ENCODE results near the gene THOC6.

THOC6 gene

DNA sequence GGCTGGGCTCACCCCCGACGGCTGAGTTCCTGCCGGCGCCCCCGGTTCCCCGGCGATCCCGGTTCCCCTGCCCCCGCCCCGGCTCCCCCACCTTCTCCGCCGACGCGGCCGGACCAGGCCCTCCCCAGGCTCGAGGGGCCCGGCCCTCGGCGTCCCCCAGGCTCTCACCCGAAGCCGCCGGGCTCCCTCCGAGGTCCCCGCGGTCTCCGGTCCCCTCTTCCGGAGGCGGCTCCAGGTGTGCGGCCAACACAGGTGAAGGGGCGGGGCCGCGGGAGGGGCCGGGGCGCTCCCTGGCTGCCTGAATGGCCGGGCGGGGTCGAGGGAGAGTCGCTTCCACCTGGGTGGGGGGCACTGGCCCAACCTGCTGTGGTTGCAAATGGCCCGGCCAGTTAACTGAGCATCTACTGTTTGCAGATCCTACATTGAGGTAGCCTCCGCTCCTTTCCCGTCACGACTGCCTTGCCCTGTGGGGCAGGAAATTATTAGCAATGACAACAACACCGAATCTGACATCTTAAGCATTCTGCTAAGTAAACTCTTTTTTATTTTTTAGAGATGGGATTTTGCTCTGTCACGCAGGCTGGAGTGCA, 13.0 kb downstream of the THOC6 start, which contains the start of gene BICDL2:
TSS of gene BICDL2 (minus strand) at position 219 of the 590 bp plus-strand sequence. CDS start 1,448 bp downstream, outside the sequence.
- no peak for DNase-seq (ENCODE audit: low read depth)
- TF ChIP-seq CTCF (IDR thresholded peaks at IDR 0.05; ENCODE audit: low read depth, low read length, missing control alignments) = no peak
- in situ Hi-C loops (cut with HindIII; ENCODE audit: low sequenced_read_pairs) = no loop called here
- no peak within 1 kb of the TSS for H3K4me3 ChIP-seq (ENCODE audit: low read depth, low read length)

GRCh38 chr16:3038256-3038655, 14.4 kb downstream of the THOC6 start:
- no peak for DNase-seq (ENCODE audit: low read depth)
- TF ChIP-seq CTCF (IDR thresholded peaks at IDR 0.05; ENCODE audit: low read depth, low read length, missing control alignments) = no peak
- in situ Hi-C loops (cut with HindIII; ENCODE audit: low sequenced_read_pairs) = no loop called here
- H3K4me3 ChIP-seq (ENCODE audit: low read depth, low read length) = no peak overlapping the region

DNA sequence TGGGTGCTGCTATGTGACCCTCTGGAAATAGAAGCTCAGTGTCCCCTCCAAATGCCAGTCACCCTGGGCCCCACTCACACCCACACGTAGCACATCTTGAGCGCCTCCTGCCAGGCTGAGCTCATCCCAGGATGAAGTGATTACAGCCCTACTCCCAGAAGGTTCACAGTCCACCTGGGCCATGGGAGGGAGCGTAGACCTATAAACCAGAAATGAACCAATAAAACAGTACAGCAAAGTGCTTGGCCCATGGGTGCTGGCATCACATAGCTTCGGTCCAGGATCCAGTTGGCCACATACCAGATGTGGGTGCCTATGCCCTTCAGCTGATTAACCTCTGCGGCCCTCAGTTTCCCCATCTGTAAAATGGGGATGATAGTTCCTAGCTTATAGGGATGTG, 15.1 kb downstream of the THOC6 start:
- in situ Hi-C loops (cut with HindIII; ENCODE audit: low sequenced_read_pairs) = no loop called here
- DNase-seq (ENCODE audit: low read depth) = no peak
- no peak overlapping the region for H3K4me3 ChIP-seq (ENCODE audit: low read depth, low read length)
- TF ChIP-seq CTCF (IDR thresholded peaks at IDR 0.05; ENCODE audit: low read depth, low read length, missing control alignments) = no peak

- no peak for TF ChIP-seq CTCF (IDR thresholded peaks at IDR 0.05; ENCODE audit: low read depth, low read length, missing control alignments)
- DNase-seq (ENCODE audit: low read depth) = no peak
- in situ Hi-C loops (cut with HindIII; ENCODE audit: low sequenced_read_pairs) = no loop called here
Observed at GRCh38 chr16:3042376-3042775, 18.5 kb downstream of the THOC6 start.

GRCh38 chr16:3044708-3045107, 20.9 kb downstream of the THOC6 start:
- no peak overlapping the region for H3K4me3 ChIP-seq (ENCODE audit: low read depth, low read length)
- in situ Hi-C loops (cut with HindIII; ENCODE audit: low sequenced_read_pairs) = loop anchor here (5.0 kb wide), 1 partner anchor 83 kb away; no protein-coding TSS in a partner anchor
- no peak for TF ChIP-seq CTCF (IDR thresholded peaks at IDR 0.05; ENCODE audit: low read depth, low read length, missing control alignments)
- DNase-seq (ENCODE audit: low read depth) = no peak

More at GRCh38 chr16:3042376-3042775, 18.5 kb downstream of the THOC6 start:
- H3K4me3 ChIP-seq (ENCODE audit: low read depth, low read length) = no peak overlapping the region

GRCh38 chr16:3045758-3046640, 22.2 kb downstream of the THOC6 start, which contains the start of gene MMP25:
Gene MMP25 (plus strand): TSS chr16:3046561. CDS start chr16:3046918, 357 bp downstream.
- in situ Hi-C loops (cut with HindIII; ENCODE audit: low sequenced_read_pairs) = loop anchor here (5.0 kb wide), 1 partner anchor 81 kb away; no protein-coding TSS in a partner anchor
- TF ChIP-seq CTCF (IDR thresholded peaks at IDR 0.05; ENCODE audit: low read depth, low read length, missing control alignments) = no peak
- no peak for DNase-seq (ENCODE audit: low read depth)
- peak within 1 kb of the TSS; percentile 39 for H3K4me3 ChIP-seq (ENCODE audit: low read depth, low read length)

Measured in astrocyte of the cerebellum (primary cell).